Myocyte (in vitro differentiated cells): ENCODE results near the gene KCNH8. TPM values are rescaled to one million over a fixed set of nuclear protein-coding genes. Genes with fewer than 3 reads are reported as not detected.

ENCODE experiments used
- DNase-seq: peaks from one replicate; pipeline ENCODE4 v3.0.0-alpha.2; 2012; ENCODE audit warnings: low read depth
- total RNA-seq: library from RNA; depleted of rRNA; stranded (reverse); fragments of >200 nt; gene quantifications from 2 replicates; pipeline ENCODE4 v1.2.3, GENCODE V29; 2014

Gene KCNH8
- total RNA-seq, 1 donor from 2014 or later, result not detected

DNA sequence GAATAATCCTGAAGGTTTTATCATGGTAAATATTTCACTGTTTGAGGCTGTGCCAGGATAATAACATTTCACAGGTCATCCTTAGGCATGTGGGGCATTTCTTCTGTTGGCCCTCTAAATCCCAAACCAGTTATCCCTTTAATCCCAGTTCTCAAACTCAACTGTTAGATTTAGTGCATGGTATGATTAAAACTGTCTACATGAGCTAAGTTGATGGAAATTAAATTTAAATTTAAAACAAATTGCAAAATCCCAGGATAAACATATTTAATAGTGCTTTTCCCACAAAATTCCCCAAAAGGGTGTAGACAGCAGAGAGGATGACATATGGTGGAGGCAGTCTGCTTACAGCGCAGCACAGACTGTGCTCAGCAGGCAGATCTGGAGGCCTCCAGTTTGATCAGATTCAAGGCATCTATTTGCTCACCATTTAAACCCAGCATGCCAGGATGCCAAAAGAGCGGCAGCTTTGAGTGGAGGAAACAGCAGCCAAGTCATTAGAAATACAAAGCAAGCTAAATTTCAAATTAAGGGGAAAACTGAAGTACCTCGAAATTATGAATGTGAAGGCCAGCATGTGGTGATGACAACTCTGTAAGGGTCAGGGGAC is 325.8 kb downstream of the KCNH8 start:
- no peak for DNase-seq

DNA sequence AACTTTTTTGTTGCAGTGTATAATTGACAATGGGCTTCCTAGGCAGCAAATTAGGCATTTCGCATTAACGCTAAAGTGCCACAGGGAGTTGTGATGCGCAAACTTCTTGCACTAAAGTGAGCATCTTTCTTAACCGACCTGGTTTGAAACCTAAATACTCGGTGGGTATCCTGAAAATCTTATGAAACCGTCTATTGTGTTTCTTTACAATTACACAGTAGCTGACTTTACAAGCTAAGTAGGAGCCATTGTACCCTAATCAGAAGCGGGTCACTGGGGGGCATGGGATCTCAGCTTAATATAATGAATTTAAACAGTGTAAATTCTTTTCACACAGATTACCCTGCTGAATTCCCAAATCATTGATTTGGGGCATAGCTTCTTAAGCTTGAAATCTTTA is 328.0 kb downstream of the KCNH8 start:
- DNase-seq, result no peak

DNA sequence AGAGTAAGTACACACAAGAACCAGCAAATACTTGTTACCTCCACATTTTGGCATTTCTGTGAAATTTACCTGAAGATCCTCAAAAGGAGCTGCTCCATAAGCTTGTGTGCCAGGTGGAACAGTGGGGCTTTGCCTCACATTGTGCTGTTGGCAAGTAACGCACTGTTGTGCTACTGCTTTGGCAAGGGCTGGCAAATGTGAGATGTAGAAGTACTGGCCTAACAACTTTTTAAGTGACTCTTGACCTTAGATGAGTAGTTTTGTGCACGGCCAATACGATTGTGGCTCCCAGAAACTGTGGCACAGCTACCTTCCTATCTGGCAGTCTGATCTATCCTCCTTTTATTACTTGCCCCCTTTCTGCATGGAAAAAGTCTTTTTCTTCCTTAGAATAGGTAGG is 337.0 kb downstream of the KCNH8 start:
- DNase-seq, result no peak

DNA sequence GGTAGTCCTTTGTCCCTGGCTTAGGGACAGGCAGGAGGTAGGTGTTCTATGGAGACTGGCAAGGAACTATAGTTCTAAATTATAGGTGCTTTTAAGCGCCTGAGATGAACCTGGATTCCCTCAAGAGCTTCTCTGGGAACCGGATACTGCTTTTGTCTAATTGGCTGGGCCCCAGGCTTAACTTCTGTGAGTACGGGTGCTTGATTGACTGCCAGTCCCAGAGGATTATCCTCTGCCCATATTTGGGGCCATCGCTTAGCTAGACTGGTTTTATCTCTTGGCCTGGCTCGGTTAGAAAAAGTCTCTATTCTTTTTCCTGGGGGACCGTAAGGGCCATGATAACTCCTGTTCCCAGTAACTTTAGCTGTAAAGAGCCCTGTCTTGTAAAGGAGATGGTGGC is 339.1 kb downstream of the KCNH8 start:
- DNase-seq, result no peak

DNA sequence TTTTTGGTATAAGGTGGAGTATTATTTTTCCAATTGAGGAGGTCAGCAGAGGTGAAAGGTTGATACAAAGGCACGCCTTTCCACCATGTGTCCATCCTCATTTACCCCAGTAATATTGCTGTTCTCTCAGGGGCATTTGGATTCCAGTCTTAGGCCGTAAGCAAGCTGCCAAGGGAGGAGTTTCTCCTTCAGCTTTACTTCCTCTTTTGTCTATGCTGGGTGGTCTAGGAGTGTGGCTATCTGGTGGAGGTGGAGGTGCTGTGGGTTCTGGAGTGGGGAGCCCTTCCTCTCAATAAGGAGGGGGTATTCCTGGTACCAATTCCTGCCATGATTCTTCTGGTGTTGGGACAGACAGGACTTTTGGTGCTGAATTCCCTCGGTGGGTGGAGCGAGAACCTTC is 340.6 kb downstream of the KCNH8 start:
- DNase-seq, result no peak

DNA sequence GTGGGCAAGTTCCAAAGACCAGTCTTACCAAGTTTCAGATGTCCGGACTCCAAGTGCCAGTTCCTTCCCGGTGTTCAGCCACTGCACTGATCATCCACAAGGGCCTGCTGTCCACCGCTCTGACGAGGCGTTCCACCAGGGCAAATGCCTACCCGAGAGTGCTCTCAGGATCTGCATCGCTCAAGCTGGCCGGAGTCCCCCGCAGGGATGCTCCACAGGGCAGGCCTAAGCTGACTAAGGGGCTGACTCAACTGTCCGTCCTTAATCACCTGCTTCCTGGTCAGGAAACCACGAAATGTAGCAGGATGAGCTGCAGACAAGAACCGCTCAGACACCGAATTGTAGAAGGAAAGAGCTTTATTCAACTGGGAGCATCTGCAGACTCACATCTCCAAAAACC is 341.6 kb downstream of the KCNH8 start:
- DNase-seq, result no peak

DNA sequence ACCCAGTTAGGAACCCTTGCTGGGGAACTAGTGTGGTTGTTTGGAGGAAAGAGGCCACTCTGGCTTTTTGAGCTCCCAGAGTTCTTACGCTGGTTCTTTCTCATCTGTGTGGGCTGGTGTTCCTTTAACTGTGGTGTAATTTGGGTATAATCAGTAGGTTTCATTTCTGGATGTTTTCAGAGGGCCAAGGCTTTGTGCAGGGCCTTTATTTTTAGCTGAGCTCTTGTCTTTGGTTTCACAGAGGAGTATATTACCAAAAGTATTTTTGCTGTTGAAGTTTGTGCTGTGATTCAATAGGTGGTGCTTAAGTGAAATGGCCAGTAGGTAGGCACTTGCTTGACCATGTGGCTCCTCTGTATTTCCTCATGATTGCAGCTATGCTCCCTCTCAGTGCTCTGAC is 357.9 kb downstream of the KCNH8 start:
- DNase-seq, result no peak

DNA sequence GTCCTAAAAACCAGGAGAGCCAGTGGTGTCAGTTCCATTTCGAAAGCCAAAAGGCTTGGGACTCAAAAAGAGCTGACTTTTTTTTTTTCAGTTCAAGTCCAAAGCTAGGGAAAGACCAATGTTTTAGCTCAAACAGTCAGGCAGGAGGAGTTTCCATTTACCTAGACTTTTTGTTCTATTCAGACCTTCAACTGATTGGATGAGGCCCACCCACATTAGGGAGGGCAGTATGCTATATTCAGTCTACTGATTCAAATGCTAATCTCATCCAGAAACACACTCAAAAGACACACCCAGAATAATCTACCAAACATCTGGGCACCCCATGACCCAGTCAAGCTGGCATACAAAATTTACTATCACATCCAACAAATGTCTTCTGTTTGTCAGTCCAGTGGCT is 374.0 kb downstream of the KCNH8 start:
- no peak for DNase-seq

DNA sequence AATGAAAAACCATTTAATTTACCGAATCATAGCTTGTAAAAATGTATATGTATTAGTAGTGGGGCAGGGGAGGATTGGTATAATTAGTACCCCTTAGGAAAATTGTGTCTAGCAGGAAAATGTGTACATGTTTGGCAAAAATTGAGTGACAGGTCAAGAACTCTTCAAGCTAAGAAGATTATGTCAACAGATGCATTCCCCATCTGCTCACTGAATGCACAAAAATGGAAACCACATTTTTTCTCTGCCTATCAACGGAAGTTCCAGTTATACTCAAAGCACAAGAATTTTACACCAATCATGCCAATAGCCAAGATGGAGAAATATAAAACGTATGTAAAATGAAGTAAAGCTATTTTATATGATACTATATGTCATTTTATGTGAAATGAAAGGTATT is 377.8 kb downstream of the KCNH8 start:
- DNase-seq, result no peak

DNA sequence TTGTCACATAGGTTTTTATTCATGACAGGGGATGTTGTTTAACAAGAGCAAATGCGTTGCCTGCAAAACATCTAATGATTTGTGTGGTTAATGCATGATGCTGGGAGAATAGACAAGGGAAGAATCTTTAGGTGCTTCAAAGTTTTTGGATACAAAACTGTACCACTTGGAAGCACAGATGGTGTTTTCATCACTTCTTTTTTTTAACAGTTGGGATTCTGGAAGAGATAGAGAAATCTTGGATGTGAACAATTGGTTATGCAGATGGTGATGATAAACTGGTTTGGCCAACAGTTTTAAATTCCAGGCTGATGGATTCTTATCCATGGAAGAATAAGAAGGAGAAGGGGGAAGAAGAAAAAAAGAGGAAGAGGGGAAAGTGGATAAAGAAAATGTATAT is 379.4 kb downstream of the KCNH8 start:
- no peak for DNase-seq

DNA sequence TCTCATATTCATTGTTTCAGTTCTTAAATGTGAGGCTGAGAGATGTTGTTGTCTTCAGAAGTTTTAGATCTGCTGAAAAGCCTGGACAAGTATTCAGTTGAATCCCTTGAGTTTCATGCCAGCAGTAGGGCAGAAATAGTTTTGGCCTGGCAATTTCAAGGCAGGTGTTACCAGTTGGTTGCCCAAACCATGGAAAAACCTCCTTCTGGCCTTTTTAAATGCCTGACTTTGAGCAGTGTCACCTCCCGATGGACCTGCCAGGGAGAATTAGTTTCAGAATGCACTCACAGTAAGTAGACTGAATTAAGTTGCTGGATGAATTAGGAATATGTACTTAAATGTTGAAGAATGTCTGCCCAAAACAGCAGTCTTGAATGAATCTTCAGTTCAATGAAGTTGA is 383.1 kb downstream of the KCNH8 start:
- DNase-seq, result no peak

DNA sequence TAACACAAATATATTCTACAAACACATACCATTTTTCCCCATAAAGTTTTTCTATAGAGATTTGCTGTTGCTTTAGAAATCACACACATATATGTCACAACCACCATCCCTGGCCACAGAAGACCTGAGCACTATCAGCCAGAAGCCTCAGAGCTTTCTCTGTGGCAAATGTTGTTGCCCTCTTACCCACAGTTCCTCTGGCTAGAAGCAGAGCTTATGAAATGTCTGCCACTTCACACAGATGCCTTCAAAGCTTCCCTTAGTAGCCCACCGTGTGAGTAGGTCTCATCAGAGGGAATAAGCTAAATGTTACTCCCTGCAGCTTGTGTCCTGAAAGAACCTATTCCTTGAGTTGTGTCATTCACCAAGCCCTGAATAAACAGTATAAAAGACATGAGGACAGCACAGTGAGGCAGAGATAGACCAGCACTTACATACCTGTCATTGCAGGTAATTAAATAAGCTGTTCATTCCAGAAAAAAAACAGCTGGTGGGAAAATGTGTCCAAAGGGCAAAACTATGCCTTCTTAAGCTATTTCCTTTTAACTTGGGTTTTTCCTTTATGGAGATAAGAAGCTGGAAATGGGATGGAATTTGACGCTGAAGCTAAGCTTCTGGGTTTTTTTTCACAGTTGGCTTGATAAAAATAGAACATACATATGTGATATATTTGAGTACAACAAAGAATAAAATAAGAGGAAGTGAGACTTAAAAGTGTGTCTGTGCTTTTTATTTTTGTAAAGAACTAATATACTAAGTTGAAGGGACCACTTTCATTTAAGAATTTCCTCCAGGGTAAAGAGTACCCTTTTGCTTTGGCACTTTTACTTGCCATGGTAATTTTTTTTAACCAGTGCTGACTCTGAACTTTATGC is 391.4 kb downstream of the KCNH8 start:
- no peak for DNase-seq

DNA sequence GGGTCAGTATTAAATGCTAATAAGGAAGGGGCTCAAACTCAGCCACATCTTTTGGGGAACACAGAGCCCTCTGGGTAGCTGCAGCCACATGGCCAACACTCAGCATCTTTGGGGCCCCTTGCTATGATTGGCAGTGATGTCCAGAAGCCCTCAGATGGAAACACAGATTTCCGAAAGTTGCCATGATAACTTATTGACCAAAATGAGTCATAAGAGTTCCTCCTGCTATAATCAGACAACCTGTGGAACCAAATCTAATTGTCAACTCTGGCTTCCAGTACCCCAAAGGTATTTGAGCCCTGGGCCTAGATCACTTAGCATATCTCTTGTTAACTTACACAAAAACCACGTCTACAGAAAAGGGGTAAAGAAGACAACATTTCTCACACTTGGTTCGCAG is 392.2 kb downstream of the KCNH8 start:
- no peak for DNase-seq

DNA sequence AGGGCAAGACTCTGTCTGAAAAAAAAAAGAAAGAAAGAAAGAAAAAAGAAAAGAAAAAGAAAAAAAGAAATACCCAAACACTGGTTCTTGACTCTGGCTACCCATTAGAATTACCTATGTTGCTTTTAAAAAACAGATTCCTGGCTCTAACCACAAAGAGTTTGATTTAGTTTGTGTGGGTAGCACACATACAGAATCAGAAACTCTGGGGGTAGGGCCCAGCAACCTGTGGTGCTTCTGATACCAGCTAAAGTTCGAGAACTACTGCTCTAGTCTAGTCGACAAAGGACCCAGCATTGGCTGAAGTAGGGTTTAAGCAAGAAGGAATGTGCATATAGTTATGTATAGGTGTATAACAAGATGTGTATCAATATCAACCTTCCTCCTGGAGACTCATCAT is 393.0 kb downstream of the KCNH8 start:
- no peak for DNase-seq

DNA sequence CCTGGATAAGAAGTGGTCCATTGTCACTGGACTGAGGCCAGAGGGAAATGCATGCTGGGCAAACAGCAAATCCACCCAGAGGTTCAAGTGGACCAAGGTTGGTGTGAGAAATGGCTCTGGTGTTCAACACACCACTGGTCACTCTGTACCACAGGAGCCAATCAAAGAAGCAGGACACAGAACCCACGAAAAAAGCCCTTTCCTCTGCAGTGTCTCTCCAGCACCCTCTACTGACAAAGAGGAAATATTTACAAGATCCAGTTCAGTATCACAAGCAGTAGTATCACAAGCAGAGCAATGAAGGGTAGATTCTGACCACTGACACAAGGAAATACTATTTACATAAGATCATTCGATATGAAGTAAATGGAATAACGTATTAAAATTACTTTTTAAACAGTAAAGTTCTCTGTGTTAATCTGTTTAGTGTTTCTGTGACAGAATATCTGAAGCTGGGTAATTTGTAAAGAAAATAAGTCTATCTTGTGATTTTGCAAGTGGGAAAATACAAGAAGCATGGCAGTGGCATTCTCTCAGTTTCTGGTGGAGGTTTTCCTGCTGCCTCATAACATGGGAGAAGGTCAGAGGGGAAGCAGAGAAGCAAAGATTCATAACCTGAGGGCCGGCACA is 395.0 kb downstream of the KCNH8 start:
- DNase-seq, result no peak

DNA sequence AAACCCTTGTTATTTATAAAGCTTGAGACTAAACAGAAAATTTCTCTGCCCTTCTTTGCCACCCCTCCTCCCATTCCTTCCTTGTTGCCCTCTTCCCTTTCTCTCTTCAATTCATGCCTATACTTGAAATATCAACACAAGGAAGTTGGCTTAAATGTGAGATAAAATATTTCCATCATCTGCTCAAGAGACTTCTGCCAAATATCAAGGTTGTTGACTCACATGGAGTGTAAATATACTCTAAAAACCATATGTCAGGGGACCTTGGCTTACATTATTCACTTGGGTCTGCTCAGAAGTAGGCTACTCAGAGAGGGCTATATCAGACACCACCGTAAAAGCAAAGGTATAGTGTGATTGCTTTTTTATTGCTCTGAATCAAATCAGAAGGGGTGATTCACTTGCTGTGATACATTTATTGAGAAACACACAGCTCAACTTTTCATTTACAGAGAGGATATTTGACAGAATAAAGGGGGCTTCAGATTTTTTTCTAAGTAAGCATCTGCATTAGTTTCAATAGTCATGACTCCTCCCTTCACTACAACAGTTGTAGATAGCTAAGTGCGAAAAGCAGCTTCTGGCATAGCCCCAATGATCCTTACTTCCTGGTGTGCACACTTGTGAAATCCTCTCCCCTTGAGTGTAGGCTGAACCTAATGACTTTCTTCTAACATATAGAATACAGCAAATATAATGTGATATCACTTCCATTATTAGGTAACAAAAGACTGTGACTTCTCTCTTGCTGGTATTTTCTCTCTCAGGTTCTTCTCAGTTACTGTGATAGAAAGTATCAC is 399.6 kb downstream of the KCNH8 start:
- no peak for DNase-seq

DNA sequence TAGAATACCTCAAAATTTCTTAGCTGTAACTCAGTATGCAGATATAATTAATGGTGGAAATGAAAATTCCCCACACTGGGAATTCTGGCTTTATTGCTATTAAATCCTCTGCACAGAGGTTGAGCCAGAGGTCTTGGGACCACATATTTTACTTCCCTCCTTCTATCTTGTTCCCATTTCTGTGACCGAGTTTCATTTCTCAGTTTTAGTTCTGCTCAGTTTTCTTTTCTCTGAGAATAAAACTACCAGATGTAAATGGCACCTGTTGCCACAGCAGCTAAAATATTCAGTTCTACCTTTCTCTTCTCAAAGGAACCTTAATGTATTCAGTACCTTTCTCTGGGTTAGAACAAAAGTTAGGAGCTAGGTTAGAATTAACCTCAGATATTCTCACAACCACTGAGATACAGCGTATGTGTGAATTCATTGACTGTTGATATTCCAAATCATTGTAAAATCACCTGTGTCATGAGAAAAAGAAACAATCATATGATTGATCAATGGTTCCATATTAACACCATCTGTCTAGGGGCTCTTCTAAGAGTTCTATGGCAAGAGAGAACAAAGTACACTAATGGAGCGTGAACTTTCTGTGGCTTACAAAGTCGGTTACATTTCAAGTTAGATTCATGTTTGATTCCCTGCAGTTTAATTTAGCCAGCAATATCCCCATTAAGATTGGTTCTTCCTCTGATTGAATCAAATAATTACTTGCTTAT is 411.6 kb downstream of the KCNH8 start:
- DNase-seq, result no peak

DNA sequence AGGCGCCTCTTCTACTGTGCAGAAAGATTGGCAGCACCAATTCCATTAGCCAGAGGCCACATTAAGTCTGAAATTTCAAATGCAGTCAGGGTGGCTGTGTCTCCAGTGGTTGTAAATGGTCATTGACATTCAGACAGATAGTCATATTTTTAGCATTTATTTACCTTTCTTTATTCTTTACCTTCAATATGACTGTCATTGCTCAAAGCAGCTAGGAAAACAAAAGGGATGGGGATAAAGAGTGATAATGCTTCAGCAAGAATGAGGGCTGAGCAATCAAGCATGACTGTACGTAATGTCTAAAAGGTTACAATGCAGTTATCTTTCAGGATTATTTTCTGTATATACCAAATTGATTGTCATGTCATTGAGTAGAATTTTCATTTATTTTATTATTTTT is 425.3 kb downstream of the KCNH8 start:
- DNase-seq, result no peak

DNA sequence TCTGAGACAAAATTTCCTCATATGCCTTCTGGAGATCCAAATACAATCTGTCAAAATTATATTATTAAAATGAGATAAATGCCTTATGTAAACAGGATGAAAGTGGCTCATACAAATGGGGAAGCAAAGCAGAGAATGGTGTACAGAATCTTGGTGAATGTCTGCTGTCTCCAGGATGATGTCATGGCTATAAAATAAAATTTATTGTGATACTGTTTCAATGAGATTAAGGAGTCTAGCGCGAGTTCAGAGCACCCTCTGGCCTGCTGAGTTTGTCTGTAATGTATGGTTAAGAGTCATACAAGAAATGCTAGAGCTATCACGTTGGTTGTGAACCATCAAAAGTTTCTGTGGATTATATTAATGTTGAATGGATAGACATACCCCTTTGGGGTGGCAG is 426.0 kb downstream of the KCNH8 start:
- no peak for DNase-seq

DNA sequence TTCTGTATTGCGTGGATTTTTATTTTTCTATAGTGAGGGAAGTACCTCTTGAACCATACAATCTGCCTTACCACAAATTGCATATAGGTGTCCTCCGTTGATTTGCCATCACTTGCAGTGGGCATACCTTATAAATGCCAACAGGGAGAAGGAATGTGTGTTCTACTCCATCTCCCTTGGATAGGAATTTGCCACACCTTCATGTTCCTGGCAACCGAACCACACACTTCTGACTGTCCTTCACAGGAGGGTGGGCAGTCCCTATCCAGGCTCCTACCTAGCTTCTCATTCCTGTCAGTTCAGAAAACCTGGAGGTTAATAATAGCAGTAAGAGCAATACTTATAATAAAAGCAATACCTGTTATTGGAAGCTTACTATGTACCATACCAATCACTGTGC is 428.0 kb downstream of the KCNH8 start:
- no peak for DNase-seq
